ENCODE results near the gene EFNA3.
"Not testable (repeated sequence)": the region's sequence is repeated elsewhere in the genome, so short reads cannot be mapped to it uniquely, and the experiment has no call there.

EFNA3 gene

GRCh38 chr1:155107309-155108264 is 28.9 kb downstream of the EFNA3 start:
- in situ Hi-C loops (cut with MboI; ENCODE audit: low sequenced_read_pairs) = no loop called here

- in situ Hi-C loops (cut with MboI; ENCODE audit: low sequenced_read_pairs) = no loop called here
These were observed 29.7 kb downstream of the EFNA3 start for GRCh38 chr1:155108296-155108695.

- in situ Hi-C loops (cut with MboI; ENCODE audit: low sequenced_read_pairs) = no loop called here
These were observed 31.7 kb downstream of the EFNA3 start for GRCh38 chr1:155110381-155110780.

GRCh38 chr1:155110826-155111225 is 32.2 kb downstream of the EFNA3 start:
- in situ Hi-C loops (cut with MboI; ENCODE audit: low sequenced_read_pairs) = no loop called here

- in situ Hi-C loops (cut with MboI; ENCODE audit: low sequenced_read_pairs) = no loop called here
These were observed 34.9 kb downstream of the EFNA3 start for GRCh38 chr1:155113450-155113980.

GRCh38 chr1:155116113-155116764 is 37.6 kb downstream of the EFNA3 start:
- in situ Hi-C loops (cut with MboI; ENCODE audit: low sequenced_read_pairs) = no loop called here

GRCh38 chr1:155117610-155118009 is 39.0 kb downstream of the EFNA3 start:
- in situ Hi-C loops (cut with MboI; ENCODE audit: low sequenced_read_pairs) = no loop called here

- in situ Hi-C loops (cut with MboI; ENCODE audit: low sequenced_read_pairs) = not testable (repeated sequence)
These were observed 39.5 kb downstream of the EFNA3 start for GRCh38 chr1:155118090-155118489.

GRCh38 chr1:155120253-155120652 is 41.6 kb downstream of the EFNA3 start:
- in situ Hi-C loops (cut with MboI; ENCODE audit: low sequenced_read_pairs) = no loop called here

GRCh38 chr1:155121249-155121648 is 42.6 kb downstream of the EFNA3 start:
- in situ Hi-C loops (cut with MboI; ENCODE audit: low sequenced_read_pairs) = no loop called here

GRCh38 chr1:155122308-155122707 is 43.7 kb downstream of the EFNA3 start:
- in situ Hi-C loops (cut with MboI; ENCODE audit: low sequenced_read_pairs) = no loop called here

GRCh38 chr1:155123801-155124200 is 45.2 kb downstream of the EFNA3 start:
- in situ Hi-C loops (cut with MboI; ENCODE audit: low sequenced_read_pairs) = no loop called here

- in situ Hi-C loops (cut with MboI; ENCODE audit: low sequenced_read_pairs) = no loop called here
These were observed 46.1 kb downstream of the EFNA3 start for GRCh38 chr1:155124503-155125463.

- in situ Hi-C loops (cut with MboI; ENCODE audit: low sequenced_read_pairs) = no loop called here
These were observed 46.9 kb downstream of the EFNA3 start for GRCh38 chr1:155125511-155125945.

- in situ Hi-C loops (cut with MboI; ENCODE audit: low sequenced_read_pairs) = no loop called here
These were observed 47.4 kb downstream of the EFNA3 start for GRCh38 chr1:155125946-155126555.

- in situ Hi-C loops (cut with MboI; ENCODE audit: low sequenced_read_pairs) = no loop called here
These were observed 48.0 kb downstream of the EFNA3 start for GRCh38 chr1:155126556-155127104.

GRCh38 chr1:155127105-155127966 is 48.7 kb downstream of the EFNA3 start, which contains the start of gene EFNA1:
EFNA1 (plus strand) TSS chr1:155127876; CDS start chr1:155127978, 102 bp downstream.
- in situ Hi-C loops (cut with MboI; ENCODE audit: low sequenced_read_pairs) = no loop called here

- in situ Hi-C loops (cut with MboI; ENCODE audit: low sequenced_read_pairs) = no loop called here
These were observed 49.5 kb downstream of the EFNA3 start for GRCh38 chr1:155127967-155128754.

Data from HL-60/S4 treated with retinoic acid at 250 ng/mL for 4 days and 3 days (cell line).